ENCODE measurements around the gene UGGT1. TPM values are rescaled to one million over a fixed set of nuclear protein-coding genes. Genes with fewer than 3 reads are reported as not detected.
"Not testable (repeated sequence)": the region's sequence is repeated elsewhere in the genome, so short reads cannot be mapped to it uniquely, and the experiment has no call there.

The UGGT1 gene
- total RNA-seq, 1 donor from 2014 or later = 70.7 TPM

- peaks cover 57% of the 10 kb centered on the region for H3K36me3 Mint-ChIP-seq (ENCODE audit: low read depth)
- no peak overlapping the region for H3K27ac Mint-ChIP-seq
- intact Hi-C loops (cut with micrococcal nuclease) = no loop called here
Measured at GRCh38 chr2:128169094-128169493, 78.1 kb downstream of the UGGT1 start.

GRCh38 chr2:128169497-128169896 is 78.5 kb downstream of the UGGT1 start:
- Mint-ChIP-seq H3K4me1 (ENCODE audit: low read depth) (peaks cover 15% of the 10 kb centered on the region), H3K4me3 (no peak overlapping the region), H3K27me3 (ENCODE audit: insufficient read depth) (no peaks in the 10 kb centered on the region), H3K9me3 (no peaks in the 10 kb centered on the region), H3K27ac (no peak overlapping the region), H3K36me3 (ENCODE audit: low read depth) (peaks cover 57% of the 10 kb centered on the region)
- DNase-seq (ENCODE audit: low spot score) = no peak
- intact Hi-C loops (cut with micrococcal nuclease) = no loop called here

More at GRCh38 chr2:128169094-128169493, 78.1 kb downstream of the UGGT1 start:
- Mint-ChIP-seq H3K4me3 (no peak overlapping the region), H3K27me3 (ENCODE audit: insufficient read depth) (no peaks in the 10 kb centered on the region), H3K9me3 (no peaks in the 10 kb centered on the region), H3K4me1 (ENCODE audit: low read depth) (peaks cover 15% of the 10 kb centered on the region)
- DNase-seq (ENCODE audit: low spot score) = no peak

GRCh38 chr2:128169933-128170709 is 79.1 kb downstream of the UGGT1 start:
- Mint-ChIP-seq H3K27me3 (ENCODE audit: insufficient read depth) (no peaks in the 10 kb centered on the region), H3K4me3 (no peak overlapping the region), H3K36me3 (ENCODE audit: low read depth) (peaks cover 60% of the 10 kb centered on the region), H3K27ac (no peak overlapping the region), H3K9me3 (no peaks in the 10 kb centered on the region), H3K4me1 (ENCODE audit: low read depth) (peaks cover 15% of the 10 kb centered on the region)
- intact Hi-C loops (cut with micrococcal nuclease) = loop anchor here (2.0 kb wide), 1 partner anchor 15 kb away; no protein-coding TSS in a partner anchor
- no peak for DNase-seq (ENCODE audit: low spot score)

GRCh38 chr2:128170776-128171175 is 79.8 kb downstream of the UGGT1 start:
- Mint-ChIP-seq H3K4me3 (no peak overlapping the region), H3K27ac (no peak overlapping the region), H3K36me3 (ENCODE audit: low read depth) (peaks cover 62% of the 10 kb centered on the region), H3K27me3 (ENCODE audit: insufficient read depth) (no peaks in the 10 kb centered on the region), H3K4me1 (ENCODE audit: low read depth) (peaks cover 15% of the 10 kb centered on the region), H3K9me3 (no peaks in the 10 kb centered on the region)
- intact Hi-C loops (cut with micrococcal nuclease) = loop anchor here (2.0 kb wide), 1 partner anchor 16 kb away; no protein-coding TSS in a partner anchor
- DNase-seq (ENCODE audit: low spot score) = no peak

- H3K4me1 Mint-ChIP-seq (ENCODE audit: low read depth) = peaks cover 15% of the 10 kb centered on the region
- H3K27ac Mint-ChIP-seq = no peak overlapping the region
- H3K9me3 Mint-ChIP-seq = no peaks in the 10 kb centered on the region
- no peak overlapping the region for H3K4me3 Mint-ChIP-seq
- no peak for DNase-seq (ENCODE audit: low spot score)
- H3K36me3 Mint-ChIP-seq (ENCODE audit: low read depth) = peaks cover 62% of the 10 kb centered on the region
- intact Hi-C loops (cut with micrococcal nuclease) = no loop called here
- H3K27me3 Mint-ChIP-seq (ENCODE audit: insufficient read depth) = no peaks in the 10 kb centered on the region
Measured at GRCh38 chr2:128172191-128172590, 81.2 kb downstream of the UGGT1 start.

GRCh38 chr2:128174067-128174466 is 83.1 kb downstream of the UGGT1 start:
- H3K4me1 Mint-ChIP-seq (ENCODE audit: low read depth); H3K27ac Mint-ChIP-seq; H3K27me3 Mint-ChIP-seq (ENCODE audit: insufficient read depth); H3K4me3 Mint-ChIP-seq; H3K9me3 Mint-ChIP-seq; DNase-seq (ENCODE audit: low spot score); intact Hi-C loops (cut with micrococcal nuclease): not testable (repeated sequence)
- H3K36me3 Mint-ChIP-seq (ENCODE audit: low read depth) = peaks cover 61% of the 10 kb centered on the region

GRCh38 chr2:128177315-128177714 is 86.3 kb downstream of the UGGT1 start:
- Mint-ChIP-seq H3K9me3 (no peaks in the 10 kb centered on the region), H3K36me3 (ENCODE audit: low read depth) (peaks cover 57% of the 10 kb centered on the region)

GRCh38 chr2:128178149-128178649 is 87.2 kb downstream of the UGGT1 start:
- Mint-ChIP-seq H3K9me3 (no peaks in the 10 kb centered on the region), H3K27ac (no peak overlapping the region), H3K4me3 (no peak overlapping the region), H3K4me1 (ENCODE audit: low read depth) (peaks cover 9% of the 10 kb centered on the region), H3K36me3 (ENCODE audit: low read depth) (peaks cover 52% of the 10 kb centered on the region), H3K27me3 (ENCODE audit: insufficient read depth) (no peaks in the 10 kb centered on the region)
- intact Hi-C loops (cut with micrococcal nuclease) = loop anchor here (5.0 kb wide), 1 partner anchor 139 kb away; the partner anchor contains the start of gene HS6ST1
- no peak for DNase-seq (ENCODE audit: low spot score)

More at GRCh38 chr2:128177315-128177714, 86.3 kb downstream of the UGGT1 start:
- Mint-ChIP-seq H3K27ac (no peak overlapping the region), H3K4me3 (no peak overlapping the region), H3K27me3 (ENCODE audit: insufficient read depth) (no peaks in the 10 kb centered on the region), H3K4me1 (ENCODE audit: low read depth) (peaks cover 9% of the 10 kb centered on the region)
- DNase-seq (ENCODE audit: low spot score) = no peak
- intact Hi-C loops (cut with micrococcal nuclease) = loop anchor here (5.0 kb wide), 1 partner anchor 140 kb away; the partner anchor contains the start of gene HS6ST1

GRCh38 chr2:128178650-128179460 is 87.9 kb downstream of the UGGT1 start:
- peaks cover 51% of the 10 kb centered on the region for H3K36me3 Mint-ChIP-seq (ENCODE audit: low read depth)
- intact Hi-C loops (cut with micrococcal nuclease) = loop anchor here (1.0 to 5.0 kb wide), 2 partner anchors 54 to 138 kb away; partner anchors contain the start of gene HS6ST1
- DNase-seq (ENCODE audit: low spot score) = peak; percentile 19
- no peak overlapping the region for H3K4me3 Mint-ChIP-seq
- H3K27ac Mint-ChIP-seq = peak overlapping the region; percentile 37
- H3K27me3 Mint-ChIP-seq (ENCODE audit: insufficient read depth) = no peaks in the 10 kb centered on the region
- H3K4me1 Mint-ChIP-seq (ENCODE audit: low read depth) = peaks cover 9% of the 10 kb centered on the region
- H3K9me3 Mint-ChIP-seq = no peaks in the 10 kb centered on the region

- H3K27ac Mint-ChIP-seq = no peak overlapping the region
- no peak for DNase-seq (ENCODE audit: low spot score)
- intact Hi-C loops (cut with micrococcal nuclease) = loop anchor here (1.0 to 5.0 kb wide), 2 partner anchors 54 to 138 kb away; partner anchors contain the start of gene HS6ST1
- peaks cover 48% of the 10 kb centered on the region for H3K36me3 Mint-ChIP-seq (ENCODE audit: low read depth)
- H3K4me1 Mint-ChIP-seq (ENCODE audit: low read depth) = peaks cover 9% of the 10 kb centered on the region
- H3K27me3 Mint-ChIP-seq (ENCODE audit: insufficient read depth) = no peaks in the 10 kb centered on the region
- no peak overlapping the region for H3K4me3 Mint-ChIP-seq
- no peaks in the 10 kb centered on the region for H3K9me3 Mint-ChIP-seq
Measured at GRCh38 chr2:128179461-128179755, 88.4 kb downstream of the UGGT1 start.

- H3K27me3 Mint-ChIP-seq (ENCODE audit: insufficient read depth) = no peaks in the 10 kb centered on the region
- no peak overlapping the region for H3K4me3 Mint-ChIP-seq
- peaks cover 45% of the 10 kb centered on the region for H3K36me3 Mint-ChIP-seq (ENCODE audit: low read depth)
- intact Hi-C loops (cut with micrococcal nuclease) = no loop called here
- no peak overlapping the region for H3K27ac Mint-ChIP-seq
- no peak for DNase-seq (ENCODE audit: low spot score)
- peaks cover 9% of the 10 kb centered on the region for H3K4me1 Mint-ChIP-seq (ENCODE audit: low read depth)
- H3K9me3 Mint-ChIP-seq = no peaks in the 10 kb centered on the region
Measured at GRCh38 chr2:128180031-128180430, 89.0 kb downstream of the UGGT1 start.

GRCh38 chr2:128185576-128185975 is 94.6 kb downstream of the UGGT1 start:
- Mint-ChIP-seq H3K4me3 (no peak overlapping the region), H3K27me3 (ENCODE audit: insufficient read depth) (no peaks in the 10 kb centered on the region), H3K36me3 (ENCODE audit: low read depth) (peaks cover 42% of the 10 kb centered on the region), H3K9me3 (no peaks in the 10 kb centered on the region), H3K27ac (no peak overlapping the region), H3K4me1 (ENCODE audit: low read depth) (no peaks in the 10 kb centered on the region)
- intact Hi-C loops (cut with micrococcal nuclease) = no loop called here
- no peak for DNase-seq (ENCODE audit: low spot score)
